GM12864 (cell line): ENCODE results near the gene CLDN10.
A peak's percentile ranks its signal among the peaks of the same experiment; 100 is the strongest.

Experiments
- DNase-seq: peaks from one replicate; pipeline ENCODE4 v3.0.0-alpha.2; 2011; ENCODE audit warnings: low read depth
- H3K4me3 ChIP-seq: 2 replicates; pipeline ENCODE4 v1.5.1; 2011; ENCODE audit warnings: mild to moderate bottlenecking, low read depth, low read length, control low read depth
- CTCF ChIP-seq: IDR thresholded peaks from 2 replicates; pipeline ENCODE4 v1.5.1; 2011; ENCODE audit warnings: low read depth, mild to moderate bottlenecking, moderate library complexity, low read length, control low read depth, inconsistent platforms; ENCODE audit errors: missing control alignments

CLDN10 gene

GRCh38 chr13:95524264-95524901, 28.1 kb upstream of the CLDN10 start:
- TF ChIP-seq CTCF = no peak
- no peak for DNase-seq
- no peak overlapping the region for H3K4me3 ChIP-seq

GRCh38 chr13:95527955-95528354, 24.6 kb upstream of the CLDN10 start:
- DNase-seq = no peak
- TF ChIP-seq CTCF = no peak

GRCh38 chr13:95530178-95530577, 22.3 kb upstream of the CLDN10 start:
- TF ChIP-seq CTCF = no peak
- no peak for DNase-seq
- H3K4me3 ChIP-seq = no peak overlapping the region

More at GRCh38 chr13:95527955-95528354, 24.6 kb upstream of the CLDN10 start:
- no peak overlapping the region for H3K4me3 ChIP-seq

- TF ChIP-seq CTCF = no peak
- no peak overlapping the region for H3K4me3 ChIP-seq
- no peak for DNase-seq
These were observed 18.9 kb upstream of the CLDN10 start for GRCh38 chr13:95533545-95534160.

GRCh38 chr13:95535243-95535642, 17.3 kb upstream of the CLDN10 start:
- no peak overlapping the region for H3K4me3 ChIP-seq
- peak; percentile 18 for DNase-seq
- no peak for TF ChIP-seq CTCF

GRCh38 chr13:95536632-95537241, 15.8 kb upstream of the CLDN10 start:
- no peak for DNase-seq
- TF ChIP-seq CTCF = peak; percentile 35
- H3K4me3 ChIP-seq = no peak overlapping the region
